ENCODE results near the gene ATP8B4.

- no peak for TF ChIP-seq POLR2A (IDR thresholded peaks at IDR 0.05; ENCODE audit: low read length)
- no peak for TF ChIP-seq GATA1 (IDR thresholded peaks at IDR 0.05; ENCODE audit: low read depth, low read length)
Observed at GRCh38 chr15:50044406-50044805, 74.6 kb downstream of the ATP8B4 start.

Data from erythroblast (primary cell).